Stimulated activated CD4-positive, alpha-beta T cell treated with anti-CD3 and anti-CD28 coated beads, Interleukin-1b, Interleukin-23, amount 100 ng/mL, for 4 hours (primary cell): ENCODE measurements around the gene MMP7.
"Not testable (repeated sequence)": the region's sequence is repeated elsewhere in the genome, so short reads cannot be mapped to it uniquely, and the experiment has no call there.

ENCODE experiments used
- DNase-seq, 2 donors: peaks; one replicate each; pipeline ENCODE4 v3.0.0-alpha.2; 2020; ENCODE audit warnings: low read depth in 2 of 2

MMP7 gene

GRCh38 chr11:102539567-102539966 lies 9.0 kb upstream of the MMP7 start:
- no peak for DNase-seq

GRCh38 chr11:102538932-102539331 lies 8.4 kb upstream of the MMP7 start:
- DNase-seq: no peak

- DNase-seq: no peak
Observed at GRCh38 chr11:102534261-102534872, 3.8 kb upstream of the MMP7 start.

GRCh38 chr11:102528618-102529017 lies 1.9 kb downstream of the MMP7 start:
- DNase-seq: no peak

- DNase-seq: no peak
Observed at GRCh38 chr11:102527684-102528083, 2.9 kb downstream of the MMP7 start.

- DNase-seq: no peak
Observed at GRCh38 chr11:102527041-102527440, 3.5 kb downstream of the MMP7 start.

GRCh38 chr11:102523887-102524286 lies 6.7 kb downstream of the MMP7 start:
- no peak for DNase-seq

GRCh38 chr11:102523189-102523570 lies 7.4 kb downstream of the MMP7 start:
- DNase-seq: no peak

GRCh38 chr11:102522312-102523188 lies 8.0 kb downstream of the MMP7 start:
- no peak for DNase-seq

GRCh38 chr11:102521121-102521520 lies 9.4 kb downstream of the MMP7 start:
- DNase-seq: no peak

- DNase-seq: no peak
Observed at GRCh38 chr11:102520514-102520913, 10.0 kb downstream of the MMP7 start.

- no peak for DNase-seq
Observed at GRCh38 chr11:102518296-102519094, 12.1 kb downstream of the MMP7 start.

- DNase-seq: no peak
Observed at GRCh38 chr11:102517670-102518069, 12.9 kb downstream of the MMP7 start.

- no peak for DNase-seq
Observed at GRCh38 chr11:102516179-102516578, 14.4 kb downstream of the MMP7 start.

- DNase-seq: no peak
Observed at GRCh38 chr11:102513869-102514268, 16.7 kb downstream of the MMP7 start.

GRCh38 chr11:102510439-102511135 lies 20.0 kb downstream of the MMP7 start:
- no peak for DNase-seq

GRCh38 chr11:102502831-102503230 lies 27.7 kb downstream of the MMP7 start:
- DNase-seq: not testable (repeated sequence)

- no peak for DNase-seq
Observed at GRCh38 chr11:102500829-102501228, 29.7 kb downstream of the MMP7 start.

GRCh38 chr11:102499931-102500330 lies 30.6 kb downstream of the MMP7 start:
- no peak for DNase-seq

GRCh38 chr11:102499151-102499550 lies 31.4 kb downstream of the MMP7 start:
- no peak for DNase-seq

- DNase-seq: no peak
Observed at GRCh38 chr11:102497061-102497460, 33.5 kb downstream of the MMP7 start.
